ENCODE results near the gene GMNC.

DNA sequence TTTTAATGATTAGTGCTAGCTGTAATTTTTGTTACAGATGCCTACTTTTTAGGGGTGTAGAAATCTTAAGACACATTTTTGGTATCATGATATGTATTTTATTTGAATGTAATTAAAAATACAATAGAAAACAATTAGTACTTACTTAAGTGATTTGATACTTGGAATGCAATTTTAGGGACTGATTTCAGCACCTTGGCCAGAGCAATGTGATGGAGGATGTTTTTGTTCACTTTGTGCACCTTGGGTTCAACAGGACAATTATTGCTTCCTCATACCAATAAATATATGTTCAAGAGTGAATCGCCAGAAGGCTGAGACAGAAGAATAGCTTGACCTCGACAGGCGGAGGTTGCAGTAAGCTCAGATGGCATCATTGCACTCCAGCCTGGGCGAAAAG is 22.3 kb downstream of the GMNC start:
- TF ChIP-seq, protein P1, sequence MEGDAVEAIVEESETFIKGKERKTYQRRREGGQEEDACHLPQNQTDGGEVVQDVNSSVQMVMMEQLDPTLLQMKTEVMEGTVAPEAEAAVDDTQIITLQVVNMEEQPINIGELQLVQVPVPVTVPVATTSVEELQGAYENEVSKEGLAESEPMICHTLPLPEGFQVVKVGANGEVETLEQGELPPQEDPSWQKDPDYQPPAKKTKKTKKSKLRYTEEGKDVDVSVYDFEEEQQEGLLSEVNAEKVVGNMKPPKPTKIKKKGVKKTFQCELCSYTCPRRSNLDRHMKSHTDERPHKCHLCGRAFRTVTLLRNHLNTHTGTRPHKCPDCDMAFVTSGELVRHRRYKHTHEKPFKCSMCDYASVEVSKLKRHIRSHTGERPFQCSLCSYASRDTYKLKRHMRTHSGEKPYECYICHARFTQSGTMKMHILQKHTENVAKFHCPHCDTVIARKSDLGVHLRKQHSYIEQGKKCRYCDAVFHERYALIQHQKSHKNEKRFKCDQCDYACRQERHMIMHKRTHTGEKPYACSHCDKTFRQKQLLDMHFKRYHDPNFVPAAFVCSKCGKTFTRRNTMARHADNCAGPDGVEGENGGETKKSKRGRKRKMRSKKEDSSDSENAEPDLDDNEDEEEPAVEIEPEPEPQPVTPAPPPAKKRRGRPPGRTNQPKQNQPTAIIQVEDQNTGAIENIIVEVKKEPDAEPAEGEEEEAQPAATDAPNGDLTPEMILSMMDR (IDR thresholded peaks at IDR 0.05) = no peak
- no peak for TF ChIP-seq POLR2A (IDR thresholded peaks at IDR 0.05)
